ENCODE measurements around the gene AASDHPPT. TPM values are rescaled to one million over a fixed set of nuclear protein-coding genes. Genes with fewer than 3 reads are reported as not detected.

The AASDHPPT gene
- total RNA-seq, 1 donor, result 41.6 TPM

DNA sequence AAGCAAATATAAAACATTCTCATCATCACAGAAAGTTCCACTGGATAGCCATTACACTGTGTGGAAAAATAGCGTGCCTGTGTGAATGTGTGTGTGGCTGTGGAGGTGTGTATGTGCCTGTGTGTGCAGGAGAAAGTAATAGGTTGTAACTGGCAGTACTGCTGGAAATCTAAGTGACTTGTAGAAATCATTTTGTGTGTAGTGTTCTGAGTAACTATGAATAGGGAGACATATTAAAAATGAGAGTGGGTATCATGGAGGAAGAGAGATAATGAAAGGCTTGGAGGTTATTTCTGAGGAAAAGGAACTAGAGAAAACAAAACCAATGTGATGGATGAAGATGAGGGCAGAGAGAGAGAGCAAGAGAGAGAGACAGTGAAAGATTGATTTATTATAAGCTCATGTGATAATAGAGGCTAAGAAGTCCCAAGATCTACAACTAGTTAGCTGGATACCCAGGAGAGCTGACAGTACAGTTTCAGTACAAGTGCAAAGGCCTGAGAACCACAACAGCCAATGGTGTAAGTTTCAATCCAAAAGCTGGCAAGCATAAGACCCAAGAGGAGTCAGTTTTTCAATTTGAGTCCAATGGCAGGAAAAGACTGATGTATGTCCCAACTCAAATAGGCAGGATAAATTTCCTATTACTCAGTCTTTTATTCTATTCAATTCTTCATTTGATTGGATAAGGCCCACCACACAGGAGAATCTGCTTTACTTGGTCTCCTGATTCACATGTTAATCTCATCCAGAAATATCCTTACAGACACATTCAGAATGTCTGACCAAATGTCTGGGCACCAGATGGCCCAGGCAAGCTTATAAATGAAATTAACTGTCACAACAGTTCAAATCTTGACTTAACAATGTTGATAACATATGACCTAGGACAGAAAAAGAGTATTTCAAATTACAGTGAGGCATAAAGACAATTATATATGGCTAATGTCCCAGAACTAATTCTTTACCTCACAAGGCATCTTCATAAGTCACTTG, 15.2 kb upstream of the AASDHPPT start:
- H3K4me3 ChIP-seq (ENCODE audit: insufficient read depth, low read length), result no peak overlapping the region
- H3K4me2 ChIP-seq (ENCODE audit: insufficient read depth, low read length), result no peak overlapping the region
- no peak for TF ChIP-seq CTCF (IDR thresholded peaks at IDR 0.05; ENCODE audit: extremely low read depth, low read depth, low read length)
- H3K4me1 ChIP-seq (ENCODE audit: insufficient read depth, low read length), result no peaks in the 10 kb centered on the region
- no peak for DNase-seq (ENCODE audit: insufficient read length, low spot score, missing footprints)
- no peak overlapping the region for H2AFZ ChIP-seq (ENCODE audit: low read length)
- H3K36me3 ChIP-seq (ENCODE audit: insufficient read depth, low read length), result no peaks in the 10 kb centered on the region
- no peaks in the 10 kb centered on the region for H3K27me3 ChIP-seq (ENCODE audit: insufficient read depth, low read length)
- H3K79me2 ChIP-seq (ENCODE audit: insufficient read depth, low read length), result no peaks in the 10 kb centered on the region
- no peak overlapping the region for H3K27ac ChIP-seq (ENCODE audit: low read depth, low read length)
- no peaks in the 10 kb centered on the region for H4K20me1 ChIP-seq (ENCODE audit: insufficient read depth, low read length)
- no peaks in the 10 kb centered on the region for H3K9me3 ChIP-seq (ENCODE audit: low read depth, low read length)

DNA sequence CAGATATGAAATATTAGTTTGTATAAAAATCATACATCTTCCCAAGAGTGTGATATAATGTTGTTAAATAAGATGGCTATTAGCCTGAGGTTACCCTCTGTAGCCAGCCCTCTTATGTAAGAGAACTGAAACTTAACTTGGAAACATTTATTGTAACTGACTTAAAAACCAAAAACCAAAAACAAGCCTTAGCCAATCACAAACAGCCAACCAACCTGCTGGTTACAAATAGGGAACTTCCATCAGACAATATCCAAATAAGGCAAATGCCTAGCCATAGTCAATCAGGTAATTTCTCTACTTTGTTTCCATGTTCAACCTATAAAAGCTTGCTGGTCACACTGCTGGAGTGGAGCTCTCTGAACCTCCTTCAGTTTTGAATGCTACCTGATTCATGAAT, 14.5 kb upstream of the AASDHPPT start:
- Histone ChIP-seq H3K4me3 (ENCODE audit: insufficient read depth, low read length) (no peak overlapping the region), H3K27ac (ENCODE audit: low read depth, low read length) (no peak overlapping the region), H3K4me2 (ENCODE audit: insufficient read depth, low read length) (no peak overlapping the region), H4K20me1 (ENCODE audit: insufficient read depth, low read length) (no peaks in the 10 kb centered on the region), H3K27me3 (ENCODE audit: insufficient read depth, low read length) (no peaks in the 10 kb centered on the region), H3K79me2 (ENCODE audit: insufficient read depth, low read length) (no peaks in the 10 kb centered on the region), H3K4me1 (ENCODE audit: insufficient read depth, low read length) (no peaks in the 10 kb centered on the region), H2AFZ (ENCODE audit: low read length) (no peak overlapping the region), H3K9me3 (ENCODE audit: low read depth, low read length) (no peaks in the 10 kb centered on the region), H3K36me3 (ENCODE audit: insufficient read depth, low read length) (no peaks in the 10 kb centered on the region)
- DNase-seq (ENCODE audit: insufficient read length, low spot score, missing footprints), result no peak
- no peak for TF ChIP-seq CTCF (IDR thresholded peaks at IDR 0.05; ENCODE audit: extremely low read depth, low read depth, low read length)

DNA sequence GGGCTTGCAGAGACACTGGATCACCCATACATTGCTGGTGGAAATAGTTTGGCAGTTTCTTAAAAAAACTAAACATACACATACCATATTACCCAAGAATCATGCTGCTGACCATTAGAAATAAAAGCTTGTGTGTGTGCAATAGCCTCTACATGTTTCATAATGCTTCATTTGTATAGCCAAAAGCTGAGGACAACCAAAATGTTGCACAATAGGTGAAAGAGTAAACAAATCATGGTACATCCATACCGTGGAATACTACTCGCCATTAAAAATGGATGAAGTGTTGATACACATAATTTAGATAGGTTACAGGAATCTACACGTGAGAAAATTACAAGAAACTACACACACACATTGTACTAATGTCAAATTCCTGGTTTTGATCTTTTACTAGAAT, 6.9 kb upstream of the AASDHPPT start:
- Histone ChIP-seq H3K9me3 (ENCODE audit: low read depth, low read length) (no peaks in the 10 kb centered on the region), H3K4me2 (ENCODE audit: insufficient read depth, low read length) (no peak overlapping the region), H3K79me2 (ENCODE audit: insufficient read depth, low read length) (no peaks in the 10 kb centered on the region), H3K4me3 (ENCODE audit: insufficient read depth, low read length) (no peak overlapping the region), H3K27ac (ENCODE audit: low read depth, low read length) (no peak overlapping the region), H3K36me3 (ENCODE audit: insufficient read depth, low read length) (no peaks in the 10 kb centered on the region), H3K27me3 (ENCODE audit: insufficient read depth, low read length) (no peaks in the 10 kb centered on the region), H4K20me1 (ENCODE audit: insufficient read depth, low read length) (no peaks in the 10 kb centered on the region), H2AFZ (ENCODE audit: low read length) (no peak overlapping the region), H3K4me1 (ENCODE audit: insufficient read depth, low read length) (no peaks in the 10 kb centered on the region)
- TF ChIP-seq CTCF (IDR thresholded peaks at IDR 0.05; ENCODE audit: extremely low read depth, low read depth, low read length), result no peak
- no peak for DNase-seq (ENCODE audit: insufficient read length, low spot score, missing footprints)

- H3K9me3 ChIP-seq (ENCODE audit: low read depth, low read length), result no peaks in the 10 kb centered on the region
- H3K27ac ChIP-seq (ENCODE audit: low read depth, low read length), result no peak overlapping the region
- H3K27me3 ChIP-seq (ENCODE audit: insufficient read depth, low read length), result no peaks in the 10 kb centered on the region
Observed at GRCh38 chr11:106072804-106073203, 4.7 kb upstream of the AASDHPPT start.

More at GRCh38 chr11:106072804-106073203, 4.7 kb upstream of the AASDHPPT start:
- no peak for DNase-seq (ENCODE audit: insufficient read length, low spot score, missing footprints)
- Histone ChIP-seq H3K4me2 (ENCODE audit: insufficient read depth, low read length) (no peak overlapping the region), H3K36me3 (ENCODE audit: insufficient read depth, low read length) (no peaks in the 10 kb centered on the region), H2AFZ (ENCODE audit: low read length) (no peak overlapping the region), H3K79me2 (ENCODE audit: insufficient read depth, low read length) (peaks cover 5% of the 10 kb centered on the region), H4K20me1 (ENCODE audit: insufficient read depth, low read length) (no peaks in the 10 kb centered on the region), H3K4me3 (ENCODE audit: insufficient read depth, low read length) (no peak overlapping the region), H3K4me1 (ENCODE audit: insufficient read depth, low read length) (peaks cover 7% of the 10 kb centered on the region)
- no peak for TF ChIP-seq CTCF (IDR thresholded peaks at IDR 0.05; ENCODE audit: extremely low read depth, low read depth, low read length)

Data from osteoblast (primary cell).